Osteocyte (in vitro differentiated cells): ENCODE measurements around the gene DGKZ. TPM values are rescaled to one million over a fixed set of nuclear protein-coding genes. Genes with fewer than 3 reads are reported as not detected.

ENCODE experiments used
- DNase-seq: peaks from one replicate; pipeline ENCODE4 v3.0.0; 2021; ENCODE audit warnings: mixed read lengths; ENCODE audit not compliant: unreplicated experiment; ENCODE audit errors: extremely low spot score
- H3K27ac Mint-ChIP-seq: one replicate; pipeline ENCODE4 v1.8.0; 2021; ENCODE audit warnings: mild to moderate bottlenecking, mixed read lengths; ENCODE audit not compliant: unreplicated experiment
- H3K27me3 Mint-ChIP-seq: one replicate; pipeline ENCODE4 v1.8.0; 2021; ENCODE audit warnings: mixed read lengths; ENCODE audit not compliant: unreplicated experiment
- H3K36me3 Mint-ChIP-seq: one replicate; pipeline ENCODE4 v1.8.0; 2021; ENCODE audit warnings: mixed read lengths; ENCODE audit not compliant: unreplicated experiment
- H3K4me1 Mint-ChIP-seq: one replicate; pipeline ENCODE4 v1.8.0; 2021; ENCODE audit warnings: mixed read lengths; ENCODE audit not compliant: unreplicated experiment
- H3K4me3 Mint-ChIP-seq: one replicate; pipeline ENCODE4 v1.8.0; 2021; ENCODE audit warnings: mild to moderate bottlenecking, moderate library complexity, mixed read lengths; ENCODE audit not compliant: unreplicated experiment
- H3K9me3 Mint-ChIP-seq: one replicate; pipeline ENCODE4 v1.8.0; 2021; ENCODE audit warnings: mixed read lengths; ENCODE audit not compliant: unreplicated experiment
- total RNA-seq: library from RNA; stranded (reverse); gene quantifications from 2 replicates; pipeline ENCODE4 v1.2.1, GENCODE V29; 2021
- TF ChIP-seq, protein P1 (sequence below): fragments of 200-600 bp; sonication (generic); IDR thresholded peaks from 2 replicates; pipeline ENCODE4 v1.5.0; 2021; ENCODE audit warnings: antibody characterized with exemption, mild to moderate bottlenecking, moderate library complexity

DGKZ gene
- total RNA-seq, 1 donor from 2014 or later: 49.9 TPM

DNA sequence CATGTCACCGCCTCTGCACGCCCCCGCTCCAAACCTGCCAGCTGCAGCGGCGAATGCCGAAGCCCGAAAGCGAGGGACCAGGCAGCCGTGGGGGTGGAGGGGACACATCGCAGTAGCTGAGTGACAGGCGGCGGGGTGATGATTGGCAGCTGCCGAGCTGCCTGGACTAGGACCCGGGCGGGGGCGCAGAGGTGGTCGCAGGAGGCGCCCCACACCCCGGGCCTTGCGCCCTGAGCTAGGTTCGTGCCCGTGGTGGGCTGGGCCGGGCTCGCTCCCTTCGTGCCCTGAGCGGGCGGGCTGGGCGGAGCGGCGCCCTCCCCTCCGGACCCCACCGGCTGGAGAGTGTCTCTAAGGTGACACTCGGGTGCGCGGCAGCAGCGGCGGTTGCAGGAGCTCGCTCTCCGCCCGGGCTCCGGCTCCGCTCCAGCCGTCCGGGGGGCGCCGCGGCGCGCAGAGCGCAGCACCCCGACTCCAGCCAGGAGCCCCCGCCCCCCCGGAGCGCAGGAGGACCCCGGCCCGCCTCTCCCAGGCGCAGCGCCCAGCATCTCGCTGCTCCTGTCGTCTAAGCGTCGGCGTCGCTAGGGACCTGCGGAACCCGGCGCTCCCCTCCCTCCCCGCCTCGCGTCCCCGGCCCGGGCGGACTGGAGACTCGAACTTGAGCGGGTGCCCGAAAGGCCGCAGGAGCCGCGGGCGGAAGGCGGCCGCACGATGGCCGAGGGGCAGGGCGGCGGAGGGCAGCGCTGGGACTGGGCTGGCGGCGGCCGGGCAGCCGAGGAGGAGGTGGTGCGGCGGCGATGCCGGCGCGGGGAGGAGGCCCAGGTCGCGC lies 14.5 kb upstream of the DGKZ start:
- H3K9me3 Mint-ChIP-seq: no peaks in the 10 kb centered on the region
- H3K27ac Mint-ChIP-seq: no peak overlapping the region
- no peak for DNase-seq
- H3K4me1 Mint-ChIP-seq: peaks cover 32% of the 10 kb centered on the region
- H3K27me3 Mint-ChIP-seq: peaks cover 35% of the 10 kb centered on the region
- TF ChIP-seq, protein P1, sequence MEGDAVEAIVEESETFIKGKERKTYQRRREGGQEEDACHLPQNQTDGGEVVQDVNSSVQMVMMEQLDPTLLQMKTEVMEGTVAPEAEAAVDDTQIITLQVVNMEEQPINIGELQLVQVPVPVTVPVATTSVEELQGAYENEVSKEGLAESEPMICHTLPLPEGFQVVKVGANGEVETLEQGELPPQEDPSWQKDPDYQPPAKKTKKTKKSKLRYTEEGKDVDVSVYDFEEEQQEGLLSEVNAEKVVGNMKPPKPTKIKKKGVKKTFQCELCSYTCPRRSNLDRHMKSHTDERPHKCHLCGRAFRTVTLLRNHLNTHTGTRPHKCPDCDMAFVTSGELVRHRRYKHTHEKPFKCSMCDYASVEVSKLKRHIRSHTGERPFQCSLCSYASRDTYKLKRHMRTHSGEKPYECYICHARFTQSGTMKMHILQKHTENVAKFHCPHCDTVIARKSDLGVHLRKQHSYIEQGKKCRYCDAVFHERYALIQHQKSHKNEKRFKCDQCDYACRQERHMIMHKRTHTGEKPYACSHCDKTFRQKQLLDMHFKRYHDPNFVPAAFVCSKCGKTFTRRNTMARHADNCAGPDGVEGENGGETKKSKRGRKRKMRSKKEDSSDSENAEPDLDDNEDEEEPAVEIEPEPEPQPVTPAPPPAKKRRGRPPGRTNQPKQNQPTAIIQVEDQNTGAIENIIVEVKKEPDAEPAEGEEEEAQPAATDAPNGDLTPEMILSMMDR: no peak
- H3K36me3 Mint-ChIP-seq: no peaks in the 10 kb centered on the region
- peak overlapping the region; percentile 47 for H3K4me3 Mint-ChIP-seq

DNA sequence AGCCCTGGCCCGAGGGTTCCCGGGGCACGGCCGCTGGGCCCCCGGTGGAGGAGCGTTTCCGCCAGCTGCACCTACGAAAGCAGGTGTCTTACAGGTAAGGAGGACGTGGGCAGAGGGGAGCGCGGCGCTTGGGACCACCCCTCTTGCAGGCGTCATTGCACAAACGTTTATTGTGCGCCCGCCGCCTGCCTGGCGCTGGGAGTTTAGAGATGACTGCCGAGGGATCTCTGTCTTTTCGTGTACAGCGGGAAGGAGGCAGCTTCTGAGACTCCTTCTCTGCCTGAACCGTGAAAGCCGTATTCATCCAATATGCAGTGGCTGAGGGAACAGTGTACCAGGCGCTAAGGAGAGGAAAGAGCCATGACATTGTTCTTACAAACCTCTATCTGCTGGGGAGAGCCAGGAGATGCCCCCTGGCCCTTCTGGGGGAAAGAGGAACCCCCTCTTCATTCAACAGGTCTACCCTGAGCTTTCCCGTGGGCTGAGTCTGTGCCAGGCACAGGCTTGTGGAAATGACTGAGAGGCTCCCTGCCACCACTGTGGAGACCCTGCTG lies 13.8 kb upstream of the DGKZ start:
- Mint-ChIP-seq H3K36me3 (no peaks in the 10 kb centered on the region), H3K27ac (no peak overlapping the region), H3K9me3 (no peaks in the 10 kb centered on the region), H3K4me1 (peaks cover 36% of the 10 kb centered on the region), H3K27me3 (peaks cover 35% of the 10 kb centered on the region), H3K4me3 (peak overlapping the region; percentile 45)
- no peak for DNase-seq
- TF ChIP-seq, protein P1: no peak

DNA sequence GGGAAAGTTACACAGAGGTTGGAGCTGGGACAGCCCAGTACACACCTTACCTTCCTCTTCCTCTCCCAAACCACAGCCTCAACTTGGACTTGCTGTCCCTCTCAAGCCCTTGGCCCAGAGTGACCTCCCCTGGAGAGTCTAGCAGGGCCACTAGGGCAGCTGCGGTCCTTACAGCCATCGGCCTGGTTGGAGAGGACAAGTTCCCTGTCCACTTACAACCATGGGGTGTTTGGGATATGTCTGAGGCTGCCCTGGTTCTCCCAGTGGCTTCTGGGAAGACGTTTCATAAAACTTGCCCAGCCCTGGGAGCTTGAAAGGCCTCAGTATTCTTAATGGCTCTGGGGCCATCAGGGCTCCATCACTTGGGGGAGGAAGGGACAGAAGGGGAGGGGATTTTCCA lies 13.1 kb upstream of the DGKZ start:
- Mint-ChIP-seq H3K36me3 (no peaks in the 10 kb centered on the region), H3K4me3 (no peak overlapping the region), H3K9me3 (no peaks in the 10 kb centered on the region), H3K27ac (no peak overlapping the region), H3K4me1 (peaks cover 44% of the 10 kb centered on the region), H3K27me3 (peaks cover 34% of the 10 kb centered on the region)
- TF ChIP-seq, protein P1: no peak
- DNase-seq: no peak

DNA sequence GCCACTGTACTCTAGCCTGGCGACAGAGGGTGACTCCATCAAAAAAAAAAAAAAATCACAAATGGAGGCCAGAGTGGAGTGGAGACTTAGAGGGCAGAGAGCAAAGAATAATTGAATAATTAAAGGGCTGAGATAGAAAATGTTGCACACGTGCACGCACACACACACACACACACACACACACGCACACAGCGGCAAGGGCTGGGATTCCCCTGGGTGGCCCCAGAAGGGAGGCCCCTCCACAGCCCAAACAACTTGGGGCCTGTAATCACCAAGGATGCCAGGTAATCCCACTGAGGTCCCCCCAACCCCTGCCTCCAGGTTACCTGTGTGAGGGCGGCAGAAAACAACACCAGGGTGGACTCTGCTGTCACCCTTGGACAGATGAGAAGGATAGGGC lies 12.0 kb upstream of the DGKZ start:
- DNase-seq: no peak
- H3K27ac Mint-ChIP-seq: no peak overlapping the region
- TF ChIP-seq, protein P1: no peak
- no peak overlapping the region for H3K4me3 Mint-ChIP-seq
- H3K9me3 Mint-ChIP-seq: no peaks in the 10 kb centered on the region
- peaks cover 24% of the 10 kb centered on the region for H3K27me3 Mint-ChIP-seq
- H3K4me1 Mint-ChIP-seq: peaks cover 49% of the 10 kb centered on the region
- H3K36me3 Mint-ChIP-seq: no peaks in the 10 kb centered on the region

DNA sequence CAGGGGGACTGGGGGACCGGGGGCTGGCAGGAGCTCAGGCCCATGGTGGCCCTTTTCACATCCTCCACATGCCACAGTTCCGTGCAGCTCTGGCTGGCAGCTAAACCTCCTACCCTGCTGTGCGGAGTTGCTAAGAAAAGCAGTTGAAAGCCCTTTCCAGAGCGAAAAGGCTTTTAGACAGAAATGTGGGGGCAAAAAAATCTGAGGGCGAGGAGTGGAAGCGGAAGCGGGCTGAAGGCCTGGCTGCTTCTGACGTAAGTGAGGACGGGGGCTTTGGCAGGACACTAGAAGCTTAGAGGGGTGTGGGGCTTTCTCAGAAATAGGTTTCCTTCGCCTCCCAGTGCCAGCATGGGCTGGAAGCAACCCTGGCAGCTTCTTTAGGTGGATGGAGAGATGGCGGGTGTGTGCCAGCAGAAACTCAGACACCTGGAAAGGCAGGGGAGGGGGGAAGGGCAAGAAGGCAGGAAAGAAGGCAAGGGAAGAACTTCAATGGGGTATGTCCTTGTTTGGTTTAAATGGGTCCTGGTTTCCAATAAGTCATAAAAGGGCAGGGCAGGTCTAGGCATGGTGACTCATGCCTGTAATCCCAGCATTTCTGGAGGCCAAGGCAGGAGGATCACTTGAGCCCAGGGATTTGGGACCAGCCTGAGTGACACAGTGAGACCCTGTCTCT lies 11.2 kb upstream of the DGKZ start:
- TF ChIP-seq, protein P1: no peak
- no peak for DNase-seq
- H3K4me1 Mint-ChIP-seq: peaks cover 42% of the 10 kb centered on the region
- H3K27me3 Mint-ChIP-seq: peaks cover 18% of the 10 kb centered on the region
- H3K27ac Mint-ChIP-seq: peak overlapping the region; percentile 49
- H3K9me3 Mint-ChIP-seq: no peaks in the 10 kb centered on the region
- no peaks in the 10 kb centered on the region for H3K36me3 Mint-ChIP-seq
- no peak overlapping the region for H3K4me3 Mint-ChIP-seq
